Gastroesophageal sphincter (tissue), 4 donors: ENCODE measurements around the gene RECK. TPM values are rescaled to one million over a fixed set of nuclear protein-coding genes. Genes with fewer than 3 reads are reported as not detected.
"Not testable (repeated sequence)": the region's sequence is repeated elsewhere in the genome, so short reads cannot be mapped to it uniquely, and the experiment has no call there.

Experiments
- ATAC-seq: fragments of 150-250 bp; one replicate; pipeline ENCODE4 v1.9.1; 2016; ENCODE audit warnings: mild to moderate bottlenecking, moderate library complexity
- H3K27ac ChIP-seq, 4 donors: fragments of 200-600 bp; sonication (generic) in 3 of 4; 1 replicate in 3 of 4; 2 replicates in 1 of 4; pipeline ENCODE4 v1.5.1; 2016 to 2019
- H3K27me3 ChIP-seq: fragments of 200-600 bp; sonication (generic); one replicate; pipeline ENCODE4 v1.5.1; 2019
- H3K36me3 ChIP-seq, 2 donors: fragments of 200-600 bp; sonication (generic); one replicate each; pipeline ENCODE4 v1.5.1; 2019; ENCODE audit warnings: control low read depth in 1 of 2
- H3K4me1 ChIP-seq, 3 donors: fragments of 200-600 bp; sonication (generic); 1 replicate in 2 of 3; 2 replicates in 1 of 3; pipeline ENCODE4 v1.5.1; 2016 to 2019; ENCODE audit warnings: control low read depth in 2 of 3
- H3K4me3 ChIP-seq, 2 donors: fragments of 200-600 bp; sonication (generic); one replicate each; pipeline ENCODE4 v1.5.1; 2019; ENCODE audit warnings: mild to moderate bottlenecking in 1 of 2, moderate library complexity in 1 of 2
- H3K9me3 ChIP-seq, 3 donors: fragments of 200-600 bp; sonication (generic); one replicate each; pipeline ENCODE4 v1.5.1; 2017 to 2019; ENCODE audit warnings: control low read depth in 2 of 3
- EP300 ChIP-seq: sonication (generic); formaldehyde crosslinking; IDR thresholded peaks from one replicate; pipeline ENCODE4 v1.6.1; 2017; ENCODE audit warnings: antibody characterized with exemption, mild to moderate bottlenecking
- POLR2A ChIP-seq, 2 donors: fragments of 450-650 bp; IDR thresholded peaks; one replicate each; pipeline ENCODE4 v1.6.1; 2017; ENCODE audit warnings: antibody characterized with exemption in 2 of 2, mild to moderate bottlenecking in 2 of 2, moderate library complexity in 1 of 2
- POLR2AphosphoS5 ChIP-seq: sonication (generic); formaldehyde crosslinking; IDR thresholded peaks from one replicate; pipeline ENCODE4 v1.6.1; 2017; ENCODE audit warnings: antibody characterized with exemption
- WGBS, 2 donors: methylation state at CpG; one replicate each; pipeline ENCODE4 v1.1.5; 2018; ENCODE audit warnings: low coverage in 1 of 2; 5-methylcytosine and 5-hydroxymethylcytosine counted together
- total RNA-seq, 4 donors: library from RNA; depleted of rRNA; stranded (reverse); fragments of >200 nt; gene quantifications; one replicate each; pipeline ENCODE4 v1.1.0, GENCODE V29; 2016
- TF ChIP-seq, protein P1 (sequence below), 4 experiments: fragments of 200-600 bp in 2 of 4; fragments of 450-650 bp in 2 of 4; sonication (generic) in 1 of 4; IDR thresholded peaks; one replicate each; pipeline ENCODE4 v1.5.1; 2017 to 2019; ENCODE audit warnings: antibody characterized with exemption in 4 of 4, mild to moderate bottlenecking in 2 of 4, moderate library complexity in 2 of 4

Gene RECK
- total RNA-seq, 4 donors from 2014 or later = 12.6 to 29.5 (median 18.6) TPM

DNA sequence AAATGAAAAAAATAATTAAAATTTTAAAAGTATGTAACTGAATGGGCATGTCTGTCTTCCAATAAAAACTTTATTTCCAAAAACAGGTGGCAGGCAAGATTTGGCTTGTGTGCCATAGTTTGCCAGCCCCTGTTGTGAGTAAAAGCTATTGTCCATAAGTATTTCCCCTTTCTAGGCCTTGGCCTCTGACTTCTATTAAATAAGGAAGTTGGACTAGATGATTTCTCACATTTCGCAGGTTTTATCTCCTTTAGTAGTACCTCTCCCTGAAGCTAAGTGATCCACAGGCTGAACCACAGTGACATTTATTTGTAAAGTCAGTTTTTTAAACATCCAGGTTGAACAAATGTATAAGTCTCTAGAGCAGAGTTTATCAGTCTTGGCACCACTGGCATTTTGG is 41.3 kb downstream of the RECK start:
- Histone ChIP-seq H3K27me3 (no peaks in the 10 kb centered on the region), H3K9me3 (no peaks in the 10 kb centered on the region), H3K36me3 (peaks cover 0 to 8% of the 10 kb centered on the region in 2 donors), H3K4me3 (no peak overlapping the region), H3K27ac (no peak overlapping the region), H3K4me1 (peaks cover 7 to 22% (median 7%) of the 10 kb centered on the region in 3 donors)
- no peak for ATAC-seq
- WGBS, 2 donors = 89 to 90% methylated on average over 1 of the region's 1 CpG
- TF ChIP-seq EP300 (no peak), POLR2A (IDR thresholded peaks at IDR 0.05) (no peak), POLR2AphosphoS5 (no peak)

DNA sequence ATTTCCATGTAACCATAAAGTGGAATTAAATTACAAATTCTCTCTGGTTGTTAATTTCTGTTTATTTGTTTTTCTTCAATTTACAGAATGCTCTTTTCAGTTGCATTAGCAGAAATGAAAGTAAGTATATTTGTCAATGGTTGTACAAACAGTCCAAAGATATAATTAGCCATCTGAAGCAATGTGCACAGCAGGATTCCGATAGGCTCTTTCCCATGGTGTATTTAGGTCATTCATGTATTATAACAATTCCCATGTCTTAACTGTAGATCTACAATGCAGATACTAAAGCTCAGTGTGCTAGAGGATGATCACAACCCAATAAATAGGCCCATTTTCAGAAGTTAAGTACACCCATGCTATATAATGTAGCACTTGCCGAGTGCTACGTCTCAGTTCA is 43.8 kb downstream of the RECK start:
- 83 to 92% methylated on average over 2 to 3 of the region's 3 CpGs for WGBS, 2 donors
- Histone ChIP-seq H3K27ac (no peak overlapping the region), H3K27me3 (no peaks in the 10 kb centered on the region), H3K4me3 (no peak overlapping the region), H3K9me3 (no peaks in the 10 kb centered on the region), H3K36me3 (peaks cover 0 to 32% of the 10 kb centered on the region in 2 donors), H3K4me1 (peaks cover 0 to 2% (median 0%) of the 10 kb centered on the region in 3 donors)
- no peak for TF ChIP-seq EP300
- TF ChIP-seq POLR2AphosphoS5 = no peak
- TF ChIP-seq POLR2A (IDR thresholded peaks at IDR 0.05) = no peak
- TF ChIP-seq, protein P1, sequence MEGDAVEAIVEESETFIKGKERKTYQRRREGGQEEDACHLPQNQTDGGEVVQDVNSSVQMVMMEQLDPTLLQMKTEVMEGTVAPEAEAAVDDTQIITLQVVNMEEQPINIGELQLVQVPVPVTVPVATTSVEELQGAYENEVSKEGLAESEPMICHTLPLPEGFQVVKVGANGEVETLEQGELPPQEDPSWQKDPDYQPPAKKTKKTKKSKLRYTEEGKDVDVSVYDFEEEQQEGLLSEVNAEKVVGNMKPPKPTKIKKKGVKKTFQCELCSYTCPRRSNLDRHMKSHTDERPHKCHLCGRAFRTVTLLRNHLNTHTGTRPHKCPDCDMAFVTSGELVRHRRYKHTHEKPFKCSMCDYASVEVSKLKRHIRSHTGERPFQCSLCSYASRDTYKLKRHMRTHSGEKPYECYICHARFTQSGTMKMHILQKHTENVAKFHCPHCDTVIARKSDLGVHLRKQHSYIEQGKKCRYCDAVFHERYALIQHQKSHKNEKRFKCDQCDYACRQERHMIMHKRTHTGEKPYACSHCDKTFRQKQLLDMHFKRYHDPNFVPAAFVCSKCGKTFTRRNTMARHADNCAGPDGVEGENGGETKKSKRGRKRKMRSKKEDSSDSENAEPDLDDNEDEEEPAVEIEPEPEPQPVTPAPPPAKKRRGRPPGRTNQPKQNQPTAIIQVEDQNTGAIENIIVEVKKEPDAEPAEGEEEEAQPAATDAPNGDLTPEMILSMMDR (IDR thresholded peaks at IDR 0.05) = no peak
- no peak for ATAC-seq

DNA sequence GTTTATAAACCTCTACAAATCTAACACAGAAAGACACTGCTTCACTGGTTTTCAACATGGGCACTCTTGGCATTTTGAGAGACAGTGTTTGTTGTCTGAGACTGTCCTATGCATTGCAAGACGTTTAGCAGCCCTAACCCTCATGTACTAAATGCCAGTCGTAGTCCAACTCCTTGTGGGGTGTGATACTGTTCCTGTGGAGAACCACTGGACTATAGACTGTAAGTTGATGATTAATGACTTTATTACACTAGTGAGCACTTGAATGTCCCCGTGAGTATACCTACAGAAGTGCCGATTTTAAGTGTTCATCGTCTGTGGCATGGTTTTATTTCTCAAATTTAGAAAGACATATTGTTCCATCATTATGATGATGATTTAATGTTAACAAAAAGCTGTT is 46.2 kb downstream of the RECK start:
- no peak for ATAC-seq
- no peak overlapping the region for H3K27ac ChIP-seq
- WGBS, 2 donors = 83 to 85% methylated on average over 3 to 4 of the region's 5 CpGs
- H3K36me3 ChIP-seq = peaks cover 0 to 50% of the 10 kb centered on the region in 2 donors
- no peak overlapping the region for H3K4me3 ChIP-seq
- no peaks in the 10 kb centered on the region for H3K27me3 ChIP-seq
- no peaks in the 10 kb centered on the region for H3K9me3 ChIP-seq
- TF ChIP-seq, protein P1 (IDR thresholded peaks at IDR 0.05) = no peak
- no peak for TF ChIP-seq POLR2A (IDR thresholded peaks at IDR 0.05)
- TF ChIP-seq EP300 = no peak
- TF ChIP-seq POLR2AphosphoS5 = no peak
- H3K4me1 ChIP-seq = no peaks in the 10 kb centered on the region

DNA sequence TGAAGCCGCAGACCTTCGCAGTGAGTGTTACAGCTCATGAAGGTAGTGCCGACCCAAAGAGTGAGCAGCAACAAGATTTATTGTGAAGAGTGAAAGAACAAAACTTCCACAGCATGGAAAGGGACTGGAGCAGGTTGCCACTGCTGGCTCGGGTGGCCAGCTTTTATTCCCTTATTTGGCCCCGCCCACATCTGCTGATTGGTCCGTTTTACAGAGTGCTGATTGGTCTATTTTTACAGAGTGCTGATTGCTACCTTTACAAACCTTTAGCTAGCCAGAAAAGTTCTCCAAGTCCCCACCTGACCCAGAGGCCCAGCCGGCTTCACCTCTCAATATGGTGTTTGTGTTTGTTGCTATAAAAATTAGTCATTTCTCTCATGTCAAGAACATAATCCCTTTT is 49.7 kb downstream of the RECK start:
- Histone ChIP-seq H3K4me3 (no peak overlapping the region), H3K4me1 (peaks cover 0 to 10% (median 0%) of the 10 kb centered on the region in 3 donors), H3K27me3 (no peaks in the 10 kb centered on the region), H3K9me3 (no peaks in the 10 kb centered on the region), H3K36me3 (peaks cover 0 to 49% of the 10 kb centered on the region in 2 donors), H3K27ac (no peak overlapping the region)
- no peak for ATAC-seq
- 95 to 97% methylated on average over 4 to 7 of the region's 7 CpGs for WGBS, 2 donors
- no peak for TF ChIP-seq POLR2AphosphoS5
- TF ChIP-seq, protein P1 (IDR thresholded peaks at IDR 0.05) = no peak
- no peak for TF ChIP-seq POLR2A (IDR thresholded peaks at IDR 0.05)
- no peak for TF ChIP-seq EP300

DNA sequence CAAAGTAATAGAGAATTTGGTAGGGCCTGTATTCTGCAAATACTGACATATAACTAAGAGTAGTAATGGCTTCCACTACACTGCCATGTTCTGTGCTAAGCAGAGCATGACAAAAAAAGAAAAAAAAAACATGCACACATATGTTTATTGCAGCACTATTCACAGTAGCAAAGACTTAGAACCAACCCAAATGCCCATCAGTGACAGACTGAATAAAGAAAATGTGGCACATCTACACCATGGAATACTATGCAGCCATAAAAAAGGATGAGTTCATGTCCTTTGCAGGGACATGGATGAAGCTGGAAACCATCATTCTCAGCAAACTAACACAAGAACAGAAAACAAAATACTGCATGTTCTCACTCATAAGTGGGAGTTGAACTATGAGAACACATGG is 50.3 kb downstream of the RECK start:
- H3K27me3 ChIP-seq, H3K9me3 ChIP-seq, H3K4me3 ChIP-seq, H3K27ac ChIP-seq, ATAC-seq: not testable (repeated sequence)
- H3K4me1 ChIP-seq = peaks cover 0 to 16% (median 0%) of the 10 kb centered on the region in 3 donors
- peaks cover 0 to 47% of the 10 kb centered on the region in 2 donors for H3K36me3 ChIP-seq

DNA sequence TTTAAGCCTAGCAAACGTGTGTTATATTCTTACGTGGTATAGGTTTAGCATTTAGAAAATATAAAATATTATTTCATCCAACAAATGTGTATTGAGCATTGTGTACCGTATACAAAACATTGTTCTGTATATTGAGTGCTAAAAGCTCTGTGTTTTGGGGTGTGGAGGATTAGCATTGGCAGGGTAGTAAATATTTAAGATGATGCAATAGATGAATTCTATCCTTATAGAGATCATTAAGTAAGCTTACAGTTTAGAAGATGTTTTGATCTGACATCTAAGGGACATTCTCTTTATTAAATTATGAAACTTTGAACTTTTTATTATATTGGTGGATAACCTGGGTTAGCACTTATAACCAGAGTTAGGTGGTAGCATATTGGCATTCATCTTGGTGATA is 51.3 kb downstream of the RECK start:
- ATAC-seq = no peak
- TF ChIP-seq EP300 (no peak), POLR2AphosphoS5 (no peak), POLR2A (IDR thresholded peaks at IDR 0.05) (no peak)
- TF ChIP-seq, protein P1 (IDR thresholded peaks at IDR 0.05) = no peak

More for the DNA sequence above, 51.3 kb downstream of the RECK start:
- no peak overlapping the region for H3K27ac ChIP-seq
- WGBS, 2 donors = 74 to 88% methylated on average over 3 of the region's 3 CpGs
- H3K27me3 ChIP-seq = no peaks in the 10 kb centered on the region
- H3K9me3 ChIP-seq = no peaks in the 10 kb centered on the region
- H3K4me1 ChIP-seq = peaks cover 0 to 25% (median 0%) of the 10 kb centered on the region in 3 donors
- no peak overlapping the region for H3K4me3 ChIP-seq
- peaks cover 0 to 43% of the 10 kb centered on the region in 2 donors for H3K36me3 ChIP-seq
